Mesenteric fat pad (tissue), 1 donor: ENCODE measurements around the gene MAGOHB. TPM values are rescaled to one million over a fixed set of nuclear protein-coding genes. Genes with fewer than 3 reads are reported as not detected.

ENCODE experiments used
- DNase-seq: peaks from one replicate; pipeline ENCODE4 v3.0.0-alpha.2; 2020; ENCODE audit warnings: low spot score
- total RNA-seq: library from RNA; stranded (reverse); fragmentation: NEBNext Ultra II Directional; extraction: Animal tissue kit (Norgen Biotek cat#: 25700); gene quantifications from one replicate; pipeline ENCODE4 v1.2.1, GENCODE V29; 2021
- donor health status: DM: yes; HTN: yes; CAD: no.

The MAGOHB gene
- total RNA-seq, 1 donor from 2014 or later: 17.7 TPM

DNA sequence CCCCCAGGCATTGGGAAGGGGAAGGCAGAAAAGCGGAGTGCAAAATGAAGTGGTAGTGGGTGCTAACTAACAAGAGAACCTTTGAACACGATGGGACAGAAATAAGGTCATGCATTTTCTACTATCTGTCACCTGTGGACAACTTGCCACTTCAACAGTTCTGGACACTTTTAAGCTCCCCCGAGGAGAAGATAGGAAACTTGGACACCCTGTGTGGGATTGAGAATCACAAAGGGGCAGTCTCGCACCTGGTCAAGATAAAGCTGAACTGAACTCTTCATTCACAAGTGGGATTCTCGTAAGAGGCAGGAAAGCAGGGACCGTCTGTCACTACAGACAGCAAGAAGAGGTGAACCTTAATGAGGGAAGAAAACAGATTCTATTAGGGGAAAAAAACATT is 56.1 kb downstream of the MAGOHB start:
- DNase-seq: no peak

DNA sequence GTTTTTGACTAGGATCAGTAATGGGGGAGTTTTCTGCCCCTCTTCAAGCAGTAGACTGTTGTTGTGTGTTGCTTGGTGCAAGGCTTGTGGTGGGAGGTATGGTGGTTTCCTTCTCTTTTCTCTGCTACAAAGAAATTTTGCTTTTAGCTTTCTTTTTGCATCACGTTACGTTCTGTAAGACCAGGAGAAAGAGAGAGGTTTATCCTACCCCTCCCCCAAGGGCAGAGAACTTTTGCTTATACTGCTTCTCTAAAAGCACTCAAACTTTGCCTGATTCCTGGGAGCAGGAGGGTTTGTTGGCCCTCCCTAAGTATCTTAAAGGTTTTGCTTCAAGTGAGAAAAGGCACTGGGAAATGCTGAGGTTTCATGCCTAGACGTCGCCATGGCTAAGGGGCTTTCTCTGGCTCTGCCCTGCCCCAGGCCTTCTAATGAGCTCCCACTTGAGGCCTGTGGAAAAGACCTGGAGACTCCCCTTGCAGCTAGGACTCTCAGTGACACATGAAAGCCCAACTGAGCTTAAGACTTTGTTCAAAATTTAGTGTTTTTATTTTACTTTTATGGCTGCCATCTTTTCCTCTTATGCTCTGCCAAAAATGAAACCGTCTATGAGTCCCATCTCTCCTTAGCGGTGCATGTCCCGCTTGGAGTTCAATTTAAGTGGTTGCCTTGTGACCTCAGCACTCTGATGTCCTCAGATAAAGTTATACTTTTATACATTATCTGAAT is 58.5 kb downstream of the MAGOHB start:
- no peak for DNase-seq

DNA sequence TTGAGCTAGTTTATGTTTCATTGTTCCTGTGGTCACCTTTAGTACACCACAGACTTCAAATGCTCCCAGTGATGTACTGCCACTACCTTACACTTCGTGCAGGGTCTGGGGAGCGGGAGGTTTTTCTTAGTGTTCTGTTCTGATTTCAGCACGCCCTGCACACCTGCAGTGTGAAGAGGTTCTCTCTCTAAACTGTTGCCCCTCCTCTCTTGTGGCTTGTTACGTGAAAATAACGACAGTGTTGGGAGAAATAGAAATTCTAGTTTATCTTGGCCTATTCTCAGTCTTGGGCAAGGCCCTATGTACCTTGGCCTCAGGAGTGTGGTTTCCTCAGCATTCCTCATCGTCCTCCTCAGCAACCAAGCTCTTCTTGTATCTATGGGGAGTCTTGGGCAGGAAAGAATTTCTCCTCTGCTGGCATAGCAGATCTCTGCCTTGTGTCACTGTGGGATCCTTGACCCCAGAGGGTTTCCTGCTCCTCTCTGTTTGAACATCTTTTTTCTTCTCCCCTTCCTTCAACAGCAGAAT is 59.1 kb downstream of the MAGOHB start:
- no peak for DNase-seq

Other genes starting within 250 kb of the MAGOHB start
- 1.7 TPM for gene KLRK1, start 223.6 kb downstream of the MAGOHB start, total RNA-seq
- not detected for gene KLRC4, start 203.9 kb downstream of the MAGOHB start, total RNA-seq
- not detected for gene KLRC3, start 193.0 kb downstream of the MAGOHB start, total RNA-seq
- not detected for gene KLRC2, start 177.6 kb downstream of the MAGOHB start, total RNA-seq
- gene KLRC1, start 160.2 kb downstream of the MAGOHB start, total RNA-seq: 0.80 TPM
- gene EIF2S3B, start 107.7 kb downstream of the MAGOHB start, total RNA-seq: 0.45 TPM
- gene STYK1, start 60.4 kb upstream of the MAGOHB start, total RNA-seq: not detected
- gene YBX3, start 109.7 kb upstream of the MAGOHB start, total RNA-seq: 433 TPM
- not detected for gene TAS2R7, start 189.0 kb upstream of the MAGOHB start, total RNA-seq
- gene TAS2R8, start 193.7 kb upstream of the MAGOHB start, total RNA-seq: not detected
- gene TAS2R9, start 196.6 kb upstream of the MAGOHB start, total RNA-seq: not detected
- gene TAS2R10, start 212.7 kb upstream of the MAGOHB start, total RNA-seq: 0.32 TPM
- 0.93 TPM for gene PRR4, start 235.9 kb upstream of the MAGOHB start, total RNA-seq